Measurements from ENCODE around the gene TMEM63B. TPM values are rescaled to one million over a fixed set of nuclear protein-coding genes. Genes with fewer than 3 reads are reported as not detected.

Gene TMEM63B
- total and polyA plus RNA-seq, 9 donors, result 8.6 to 22.2 (median 18.6) TPM

DNA sequence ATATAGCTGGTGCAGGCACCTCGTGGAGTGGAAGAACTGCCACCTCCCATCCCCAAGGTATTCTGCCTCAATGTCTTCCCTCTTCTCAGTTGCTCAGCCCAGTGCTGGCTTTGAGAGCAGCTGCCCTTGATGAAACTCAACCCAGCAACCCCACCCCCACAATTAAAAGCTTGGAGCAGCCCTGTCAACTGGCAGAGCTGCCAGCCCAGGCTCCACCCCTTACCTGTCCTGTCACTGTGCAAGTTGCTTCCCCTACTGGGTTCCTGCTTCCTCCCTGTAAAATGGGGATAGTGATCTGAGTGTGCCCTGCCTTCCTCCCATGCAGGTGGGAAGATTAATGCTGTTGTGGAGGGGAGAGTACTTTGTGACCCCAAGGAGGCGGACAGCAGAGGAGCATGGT, 4.5 kb downstream of the TMEM63B start:
- peaks cover 18% of the 10 kb centered on the region for H3K36me3 ChIP-seq (ENCODE audit: control insufficient read depth, insufficient read depth, low read length)
- no peaks in the 10 kb centered on the region for H3K9me3 ChIP-seq (replicated peaks; ENCODE audit: control insufficient read depth, low read depth, low read length)
- 11% methylated on average over 1 of the region's 2 CpGs for WGBS (ENCODE audit: insufficient coverage)
- peaks cover 22% of the 10 kb centered on the region for H3K4me1 ChIP-seq (ENCODE audit: control insufficient read depth, insufficient read depth, low read length)
- H3K4me3 ChIP-seq (ENCODE audit: low read length), result no peak overlapping the region
- no peaks in the 10 kb centered on the region for H3K27me3 ChIP-seq (ENCODE audit: control insufficient read depth, insufficient read depth, low read length)
- no peak overlapping the region for H3K27ac ChIP-seq (ENCODE audit: low read length)
- no peak for DNase-seq

DNA sequence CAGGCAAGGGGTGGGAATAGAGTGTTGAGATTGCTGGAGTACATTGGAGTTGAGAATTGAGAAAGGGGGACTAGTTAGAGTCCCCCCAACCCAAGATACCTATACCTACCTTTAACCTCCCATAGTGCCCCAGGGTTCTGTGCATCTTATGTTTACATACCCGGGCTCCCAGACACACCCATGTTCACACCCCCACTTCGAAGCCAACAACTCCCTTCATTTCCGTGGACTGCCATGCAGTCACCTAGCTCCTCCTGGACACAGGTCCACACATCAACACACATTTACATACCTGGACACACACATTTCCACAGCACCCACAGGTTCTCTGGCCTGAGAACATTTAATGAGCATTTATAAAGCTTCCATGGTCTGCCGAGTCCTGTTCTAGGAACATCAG, 5.1 kb downstream of the TMEM63B start:
- H3K27me3 ChIP-seq (ENCODE audit: control insufficient read depth, insufficient read depth, low read length), result no peaks in the 10 kb centered on the region
- no peak overlapping the region for H3K4me3 ChIP-seq (ENCODE audit: low read length)
- no peak for DNase-seq
- peaks cover 23% of the 10 kb centered on the region for H3K36me3 ChIP-seq (ENCODE audit: control insufficient read depth, insufficient read depth, low read length)
- peaks cover 22% of the 10 kb centered on the region for H3K4me1 ChIP-seq (ENCODE audit: control insufficient read depth, insufficient read depth, low read length)
- no peaks in the 10 kb centered on the region for H3K9me3 ChIP-seq (replicated peaks; ENCODE audit: control insufficient read depth, low read depth, low read length)
- WGBS (ENCODE audit: insufficient coverage), result 84% methylated on average over 3 of the region's 4 CpGs
- H3K27ac ChIP-seq (ENCODE audit: low read length), result no peak overlapping the region

DNA sequence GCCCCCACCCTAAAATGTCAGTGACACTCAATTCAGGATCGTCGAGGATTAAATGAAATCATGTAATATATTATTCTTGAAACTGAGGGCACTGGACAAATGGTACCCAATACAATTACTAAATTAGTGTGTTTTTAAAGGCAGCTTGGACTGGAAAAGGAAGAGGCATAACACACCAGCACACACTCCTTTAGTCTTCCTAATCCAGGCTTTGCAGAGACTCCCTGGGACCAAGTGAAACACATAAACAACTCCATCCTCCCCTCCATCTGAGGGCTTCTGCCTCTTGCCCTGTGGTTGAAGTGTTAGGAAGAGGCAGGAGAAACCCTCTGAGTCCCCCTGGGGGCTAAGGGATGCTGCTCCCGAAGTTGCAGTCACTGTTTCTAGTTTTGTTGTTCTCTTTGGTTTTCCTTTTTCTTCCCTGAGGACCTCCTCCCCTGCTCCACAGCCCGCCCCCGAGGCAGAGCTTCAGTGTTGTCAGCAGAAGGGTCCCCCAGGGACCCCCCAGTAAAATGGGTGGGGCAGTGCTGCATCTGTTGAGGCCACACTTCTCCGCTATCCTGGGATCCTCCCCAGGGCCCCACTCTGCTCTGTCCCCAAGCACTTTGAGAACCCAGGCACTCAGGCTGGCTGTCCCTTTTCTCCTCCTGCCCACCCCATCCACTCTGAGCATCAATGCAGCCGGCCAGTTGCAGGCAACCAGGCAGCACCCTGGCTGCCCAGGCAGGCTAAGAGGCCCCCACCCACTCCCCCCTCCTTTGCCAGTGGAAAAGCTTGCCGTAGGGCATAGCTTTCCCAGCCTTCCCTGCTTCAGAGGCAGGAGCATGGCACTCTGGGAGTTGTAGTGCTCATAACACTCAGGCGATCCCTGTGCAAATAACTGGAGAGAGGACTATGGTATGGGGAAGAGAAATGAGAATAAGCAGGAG, 5.9 kb downstream of the TMEM63B start:
- no peaks in the 10 kb centered on the region for H3K9me3 ChIP-seq (replicated peaks; ENCODE audit: control insufficient read depth, low read depth, low read length)
- DNase-seq, result peak; percentile 61
- no peaks in the 10 kb centered on the region for H3K27me3 ChIP-seq (ENCODE audit: control insufficient read depth, insufficient read depth, low read length)
- H3K4me3 ChIP-seq (ENCODE audit: low read length), result no peak overlapping the region
- 0% methylated on average over 2 of the region's 9 CpGs for WGBS (ENCODE audit: insufficient coverage)
- no peak overlapping the region for H3K27ac ChIP-seq (ENCODE audit: low read length)
- peaks cover 21% of the 10 kb centered on the region for H3K4me1 ChIP-seq (ENCODE audit: control insufficient read depth, insufficient read depth, low read length)
- H3K36me3 ChIP-seq (ENCODE audit: control insufficient read depth, insufficient read depth, low read length), result peaks cover 29% of the 10 kb centered on the region

DNA sequence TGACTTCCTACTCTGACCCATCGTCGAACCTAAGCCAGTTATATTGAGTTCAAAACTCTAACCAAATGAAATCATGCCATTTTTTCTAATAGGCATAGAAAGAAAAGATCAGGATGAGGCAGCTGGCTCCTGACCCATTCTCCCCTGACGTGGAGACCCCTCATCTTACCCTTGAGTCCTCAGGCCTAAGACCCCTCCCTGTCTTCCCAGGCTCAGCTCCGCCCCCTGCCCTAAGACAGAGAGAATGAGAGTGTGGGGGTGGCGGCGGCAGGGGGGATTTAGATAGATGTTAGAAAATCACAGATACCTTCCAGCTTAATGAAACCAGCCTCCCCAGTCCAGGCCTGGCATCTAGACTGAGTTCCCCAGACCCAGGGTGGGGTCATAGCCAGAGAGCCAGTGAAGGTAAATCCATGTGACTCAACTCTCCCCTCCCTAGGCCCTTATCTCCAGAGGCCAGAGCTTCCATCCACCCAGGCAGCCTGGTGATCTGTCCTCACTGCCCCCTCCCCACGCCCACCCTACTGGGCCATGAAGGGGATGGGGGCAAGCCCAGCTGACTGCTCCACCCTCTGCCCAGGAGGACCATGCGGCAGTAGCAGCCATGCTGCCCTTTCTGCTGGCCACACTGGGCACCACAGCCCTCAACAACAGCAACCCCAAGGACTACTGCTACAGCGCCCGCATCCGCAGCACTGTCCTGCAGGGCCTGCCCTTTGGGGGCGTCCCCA, 6.8 kb downstream of the TMEM63B start:
- DNase-seq, result no peak
- H3K36me3 ChIP-seq (ENCODE audit: control insufficient read depth, insufficient read depth, low read length), result peaks cover 38% of the 10 kb centered on the region

DNA sequence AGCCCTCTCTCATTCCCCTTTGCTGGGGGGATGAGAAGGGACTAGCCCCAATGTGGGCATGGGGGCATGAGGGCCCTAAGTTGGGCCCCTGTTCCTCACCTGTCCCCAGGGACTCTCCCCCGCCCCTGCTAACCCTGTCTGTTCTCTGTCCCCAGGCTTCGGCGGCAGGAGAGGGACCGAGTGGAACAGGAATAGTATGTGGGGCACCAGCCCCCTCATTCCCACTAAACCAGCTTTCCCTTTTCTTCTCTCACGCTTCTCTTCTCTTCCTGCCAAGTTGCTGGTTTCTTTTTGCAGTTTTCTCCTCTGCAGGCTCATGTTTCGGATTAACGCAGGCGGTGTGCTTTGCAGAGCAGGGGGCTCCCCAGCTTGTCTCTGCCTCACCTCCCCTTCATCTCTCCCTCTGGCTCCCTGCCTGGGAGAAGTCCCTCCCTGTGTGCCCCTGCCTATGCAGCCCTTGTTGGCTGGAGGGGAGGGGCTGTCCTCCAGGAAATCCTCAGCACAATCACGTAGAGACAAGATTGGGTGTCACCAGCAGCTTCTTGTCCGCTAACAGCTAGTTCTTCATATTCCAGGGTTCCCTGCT, 7.9 kb downstream of the TMEM63B start:
- no peak overlapping the region for H3K27ac ChIP-seq (ENCODE audit: low read length)
- H3K36me3 ChIP-seq (ENCODE audit: control insufficient read depth, insufficient read depth, low read length), result peaks cover 49% of the 10 kb centered on the region

More for the DNA sequence above, 6.8 kb downstream of the TMEM63B start:
- WGBS (ENCODE audit: insufficient coverage), result 95% methylated on average over 6 of the region's 12 CpGs
- Histone ChIP-seq H3K4me3 (ENCODE audit: low read length) (no peak overlapping the region), H3K9me3 (replicated peaks; ENCODE audit: control insufficient read depth, low read depth, low read length) (no peaks in the 10 kb centered on the region), H3K4me1 (ENCODE audit: control insufficient read depth, insufficient read depth, low read length) (peaks cover 15% of the 10 kb centered on the region), H3K27me3 (ENCODE audit: control insufficient read depth, insufficient read depth, low read length) (no peaks in the 10 kb centered on the region), H3K27ac (ENCODE audit: low read length) (no peak overlapping the region)

DNA sequence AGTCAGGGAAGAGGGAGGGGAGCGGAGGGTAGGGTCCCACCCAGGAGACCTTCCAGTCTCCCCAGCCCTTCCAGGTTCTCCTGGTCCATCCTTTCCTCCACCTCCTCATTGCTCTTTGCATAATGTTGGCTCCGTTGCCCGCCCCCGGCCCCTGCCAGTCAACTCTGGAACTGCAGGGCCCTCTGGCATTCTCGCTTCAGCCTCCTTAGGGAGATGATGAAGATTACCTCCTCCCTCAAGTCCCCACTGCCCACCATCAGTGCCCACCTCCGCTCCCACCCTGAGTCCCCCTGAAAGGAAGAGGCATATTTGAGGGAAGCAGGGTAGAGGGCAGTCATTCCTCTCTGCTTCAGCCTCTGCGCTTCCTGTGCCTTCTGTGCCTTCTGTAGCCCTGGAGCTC, 8.5 kb downstream of the TMEM63B start:
- 100% methylated on average over 1 of the region's 7 CpGs for WGBS (ENCODE audit: insufficient coverage)
- Histone ChIP-seq H3K4me3 (ENCODE audit: low read length) (no peak overlapping the region), H3K4me1 (ENCODE audit: control insufficient read depth, insufficient read depth, low read length) (peaks cover 15% of the 10 kb centered on the region), H3K9me3 (replicated peaks; ENCODE audit: control insufficient read depth, low read depth, low read length) (no peaks in the 10 kb centered on the region), H3K36me3 (ENCODE audit: control insufficient read depth, insufficient read depth, low read length) (peaks cover 55% of the 10 kb centered on the region), H3K27me3 (ENCODE audit: control insufficient read depth, insufficient read depth, low read length) (no peaks in the 10 kb centered on the region), H3K27ac (ENCODE audit: low read length) (no peak overlapping the region)
- DNase-seq, result no peak

More for the DNA sequence above, 7.9 kb downstream of the TMEM63B start:
- Histone ChIP-seq H3K4me3 (ENCODE audit: low read length) (no peak overlapping the region), H3K27me3 (ENCODE audit: control insufficient read depth, insufficient read depth, low read length) (no peaks in the 10 kb centered on the region), H3K9me3 (replicated peaks; ENCODE audit: control insufficient read depth, low read depth, low read length) (no peaks in the 10 kb centered on the region), H3K4me1 (ENCODE audit: control insufficient read depth, insufficient read depth, low read length) (peaks cover 15% of the 10 kb centered on the region)
- DNase-seq, result no peak
- 39% methylated on average over 5 of the region's 10 CpGs for WGBS (ENCODE audit: insufficient coverage)

DNA sequence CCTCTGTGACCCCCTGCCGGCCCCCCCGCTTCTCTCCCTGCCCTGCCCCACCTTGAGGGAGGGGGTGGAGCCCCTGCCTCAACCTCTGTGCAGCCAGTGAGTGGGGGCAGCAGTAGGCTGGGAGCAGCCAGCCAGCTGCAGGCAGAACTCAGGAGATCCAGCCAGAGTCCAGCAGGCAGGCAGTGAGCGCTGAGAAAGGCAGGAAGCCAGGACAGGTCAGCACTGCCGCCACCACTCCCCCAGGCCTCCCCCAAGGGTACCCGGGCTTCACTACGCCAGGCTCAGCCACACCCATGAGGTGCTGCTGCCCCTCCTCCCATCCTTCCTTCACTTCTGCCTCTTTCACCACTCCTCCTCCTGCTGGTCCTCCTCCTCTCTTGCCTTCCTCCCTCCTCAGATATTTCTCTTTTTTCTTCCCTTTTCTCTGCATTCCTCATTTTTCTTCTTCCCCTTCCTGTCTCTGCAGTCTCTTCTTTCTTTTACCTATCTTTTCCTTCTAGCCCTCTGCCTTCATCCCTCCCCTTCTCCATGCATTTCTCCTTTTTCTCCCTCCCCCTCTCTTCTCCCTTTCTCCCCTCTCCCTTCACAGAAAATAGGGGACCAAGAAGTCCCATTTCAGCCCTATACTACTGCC, 11.5 kb downstream of the TMEM63B start:
- H3K27me3 ChIP-seq (ENCODE audit: control insufficient read depth, insufficient read depth, low read length), result no peaks in the 10 kb centered on the region
- H3K4me1 ChIP-seq (ENCODE audit: control insufficient read depth, insufficient read depth, low read length), result peaks cover 8% of the 10 kb centered on the region
- DNase-seq, result no peak
- peaks cover 66% of the 10 kb centered on the region for H3K36me3 ChIP-seq (ENCODE audit: control insufficient read depth, insufficient read depth, low read length)
- no peaks in the 10 kb centered on the region for H3K9me3 ChIP-seq (replicated peaks; ENCODE audit: control insufficient read depth, low read depth, low read length)
- H3K4me3 ChIP-seq (ENCODE audit: low read length), result no peak overlapping the region
- H3K27ac ChIP-seq (ENCODE audit: low read length), result no peak overlapping the region
- 28% methylated on average over 4 of the region's 6 CpGs for WGBS (ENCODE audit: insufficient coverage)

DNA sequence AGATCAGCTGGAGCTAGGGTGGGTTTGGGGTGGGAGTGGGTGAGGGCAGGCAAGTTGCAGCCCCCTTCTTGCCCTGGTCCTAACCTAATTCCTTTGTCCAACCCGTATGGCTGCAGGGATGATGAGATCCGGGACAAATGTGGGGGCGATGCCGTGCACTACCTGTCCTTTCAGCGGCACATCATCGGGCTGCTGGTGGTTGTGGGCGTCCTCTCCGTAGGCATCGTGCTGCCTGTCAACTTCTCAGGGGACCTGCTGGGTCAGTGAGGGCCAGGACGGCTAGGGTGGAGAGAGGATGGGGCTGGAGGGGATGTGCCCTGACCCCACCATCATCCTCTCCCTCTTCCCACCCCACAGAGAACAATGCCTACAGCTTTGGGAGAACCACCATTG, 12.0 kb downstream of the TMEM63B start:
- peaks cover 69% of the 10 kb centered on the region for H3K36me3 ChIP-seq (ENCODE audit: control insufficient read depth, insufficient read depth, low read length)
- DNase-seq, result no peak

DNA sequence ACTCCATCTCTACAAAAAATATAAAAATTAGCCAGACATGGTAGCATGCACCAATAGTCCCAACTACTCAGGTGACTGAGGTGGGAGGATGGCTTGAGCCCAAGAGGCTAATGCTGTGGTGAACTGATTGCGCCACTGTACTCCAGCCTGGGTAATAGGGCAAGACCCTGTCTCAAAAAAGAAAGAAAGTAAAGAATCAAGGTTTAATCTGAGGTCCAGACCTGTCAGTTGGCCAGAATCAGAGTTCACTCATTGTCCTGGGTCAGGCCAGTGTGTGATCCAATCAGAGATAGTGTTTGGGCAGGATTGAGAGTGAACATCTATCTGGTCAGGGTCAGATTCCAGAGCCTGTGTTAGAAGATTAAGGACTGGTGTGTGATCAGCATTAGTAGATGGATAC, 15.5 kb downstream of the TMEM63B start:
- no peaks in the 10 kb centered on the region for H3K4me1 ChIP-seq (ENCODE audit: control insufficient read depth, insufficient read depth, low read length)
- H3K4me3 ChIP-seq (ENCODE audit: low read length), result no peak overlapping the region
- no peak for DNase-seq
- H3K27ac ChIP-seq (ENCODE audit: low read length), result no peak overlapping the region
- no peaks in the 10 kb centered on the region for H3K9me3 ChIP-seq (replicated peaks; ENCODE audit: control insufficient read depth, low read depth, low read length)
- WGBS (ENCODE audit: insufficient coverage), result no CpG with 5 or more reads among the region's 1 CpG
- no peaks in the 10 kb centered on the region for H3K27me3 ChIP-seq (ENCODE audit: control insufficient read depth, insufficient read depth, low read length)
- H3K36me3 ChIP-seq (ENCODE audit: control insufficient read depth, insufficient read depth, low read length), result peaks cover 66% of the 10 kb centered on the region

More for the DNA sequence above, 12.0 kb downstream of the TMEM63B start:
- 91% methylated on average over 5 of the region's 10 CpGs for WGBS (ENCODE audit: insufficient coverage)
- no peak overlapping the region for H3K4me3 ChIP-seq (ENCODE audit: low read length)
- no peaks in the 10 kb centered on the region for H3K9me3 ChIP-seq (replicated peaks; ENCODE audit: control insufficient read depth, low read depth, low read length)
- no peak overlapping the region for H3K27ac ChIP-seq (ENCODE audit: low read length)
- H3K4me1 ChIP-seq (ENCODE audit: control insufficient read depth, insufficient read depth, low read length), result peaks cover 8% of the 10 kb centered on the region
- H3K27me3 ChIP-seq (ENCODE audit: control insufficient read depth, insufficient read depth, low read length), result no peaks in the 10 kb centered on the region

Data from muscle of leg (tissue), 11 donors.